Fibroblast of skin of scalp (primary cell): ENCODE results near the gene NANOS2.
"Not testable (repeated sequence)": the region's sequence is repeated elsewhere in the genome, so short reads cannot be mapped to it uniquely, and the experiment has no call there.

Experiments
- DNase-seq: peaks from one replicate; pipeline ENCODE4 v3.0.0-alpha.2; 2013

Gene NANOS2

GRCh38 chr19:45927565-45928261 is 13.1 kb upstream of the NANOS2 start:
- DNase-seq, result peak; percentile 83

- DNase-seq, result no peak
Measured at GRCh38 chr19:45924891-45925447, 10.4 kb upstream of the NANOS2 start.

GRCh38 chr19:45922281-45922680 is 7.7 kb upstream of the NANOS2 start:
- no peak for DNase-seq

DNA sequence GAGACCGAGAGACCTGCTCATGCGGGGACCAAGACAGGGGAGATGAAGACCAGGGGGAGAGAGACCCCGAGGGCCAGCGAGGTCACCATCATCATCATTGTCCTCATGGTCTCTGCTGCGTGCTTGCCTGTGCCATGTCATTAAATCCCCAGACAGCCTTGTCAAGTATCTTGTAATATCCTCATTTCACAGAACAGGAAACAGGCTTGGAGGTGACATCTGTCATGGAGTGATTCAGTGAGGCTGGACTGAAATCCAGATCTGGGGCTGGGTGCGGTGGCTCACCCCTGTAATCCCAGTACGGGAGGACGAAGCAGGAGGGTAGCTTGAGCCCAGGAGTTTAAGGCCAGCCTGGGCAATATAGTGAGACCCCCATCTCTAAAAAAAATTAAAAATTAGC is 5.9 kb upstream of the NANOS2 start:
- DNase-seq, result no peak

DNA sequence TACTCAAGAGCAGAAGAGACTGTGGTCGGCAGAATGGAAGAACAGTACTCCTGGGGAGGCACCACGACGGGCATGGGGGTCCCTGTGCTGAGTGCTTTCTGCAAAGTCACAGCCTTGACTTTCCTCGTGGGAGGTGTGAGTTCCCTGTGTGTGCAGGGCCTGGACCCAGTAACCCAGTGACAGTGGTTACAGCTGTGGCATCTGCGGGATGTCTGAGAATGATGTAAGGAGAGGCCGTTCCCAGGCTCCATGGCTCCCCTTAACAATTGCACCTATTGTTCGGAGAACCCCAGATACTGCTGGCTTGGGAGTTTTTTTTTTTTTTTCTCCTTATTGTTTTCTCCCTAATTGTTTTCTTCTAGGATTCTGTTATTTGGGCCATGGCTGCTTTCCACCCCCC is 5.1 kb upstream of the NANOS2 start:
- no peak for DNase-seq

- no peak for DNase-seq
Measured at GRCh38 chr19:45918721-45919120, 4.1 kb upstream of the NANOS2 start.

DNA sequence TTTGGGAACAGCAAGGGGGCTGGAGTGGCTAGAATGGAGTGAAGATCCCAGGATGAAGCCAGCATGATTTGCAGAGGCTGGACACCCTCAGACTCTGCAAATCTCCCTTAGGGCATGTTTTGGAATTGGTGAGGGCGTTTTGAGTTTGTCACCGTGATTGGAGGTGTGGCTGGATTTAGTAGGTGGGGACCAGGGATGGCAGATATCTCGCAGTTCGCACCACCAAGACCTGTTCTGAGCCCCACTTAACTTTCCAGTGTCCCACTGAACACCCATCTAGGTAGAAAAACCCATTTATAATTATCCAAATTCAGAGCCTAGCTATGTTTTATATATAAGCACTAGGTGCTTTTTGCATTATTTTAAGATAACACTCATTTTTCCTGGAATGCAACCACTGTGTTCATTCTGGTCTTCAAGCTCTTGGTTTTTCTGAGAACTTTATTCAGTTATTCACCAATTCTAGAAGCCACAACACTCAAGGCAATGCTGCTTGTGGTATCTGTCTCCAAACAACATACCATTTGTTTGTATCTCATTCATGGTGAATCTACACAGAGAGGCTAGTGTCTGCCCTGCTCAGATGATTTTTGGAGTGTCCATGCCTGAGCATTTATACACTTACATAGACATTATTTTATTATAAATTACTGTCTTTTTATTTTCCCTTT is 3.0 kb upstream of the NANOS2 start:
- no peak for DNase-seq

DNA sequence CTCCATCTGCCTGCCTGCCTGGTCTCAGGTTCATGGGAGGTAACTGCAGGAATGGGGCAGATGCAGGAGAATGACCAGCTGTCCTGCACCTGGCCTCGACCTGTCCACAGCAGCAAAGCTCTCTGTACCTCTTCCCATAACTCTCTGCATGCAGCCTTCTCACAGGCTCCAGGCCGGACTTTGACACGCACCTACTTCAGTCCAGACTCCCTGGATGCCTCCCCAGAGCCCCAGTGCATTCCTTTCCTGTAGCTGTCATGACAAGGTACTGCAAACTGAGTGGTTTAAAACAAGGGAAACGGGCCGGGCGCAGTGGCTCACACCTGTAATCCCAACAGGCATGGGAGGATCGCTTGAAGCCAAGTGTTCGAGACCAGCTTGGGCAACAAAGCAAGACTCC is 3.3 kb downstream of the NANOS2 start:
- no peak for DNase-seq

GRCh38 chr19:45908956-45909355 is 5.6 kb downstream of the NANOS2 start:
- peak; percentile 12 for DNase-seq

DNA sequence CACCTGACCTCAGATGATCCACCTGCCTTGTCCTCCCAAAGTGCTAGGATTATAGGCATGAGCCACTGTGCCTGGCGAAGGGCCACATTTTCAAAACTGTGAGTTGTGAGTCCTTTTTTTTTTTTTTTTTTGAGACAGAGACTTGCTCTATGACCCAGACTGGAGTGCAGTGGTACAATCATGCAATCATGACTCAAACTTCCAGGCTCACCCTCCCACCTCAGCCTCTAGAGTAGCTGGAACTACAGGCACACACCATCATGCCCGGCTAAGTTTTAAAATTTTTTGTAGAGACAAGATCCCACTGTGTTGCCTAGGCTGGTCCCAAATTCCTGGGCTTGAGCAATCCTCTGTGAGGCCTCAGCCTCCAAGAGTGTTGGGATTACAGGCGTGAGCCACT is 8.4 kb downstream of the NANOS2 start:
- DNase-seq, result no peak

GRCh38 chr19:45905011-45905410 is 9.6 kb downstream of the NANOS2 start:
- no peak for DNase-seq

DNA sequence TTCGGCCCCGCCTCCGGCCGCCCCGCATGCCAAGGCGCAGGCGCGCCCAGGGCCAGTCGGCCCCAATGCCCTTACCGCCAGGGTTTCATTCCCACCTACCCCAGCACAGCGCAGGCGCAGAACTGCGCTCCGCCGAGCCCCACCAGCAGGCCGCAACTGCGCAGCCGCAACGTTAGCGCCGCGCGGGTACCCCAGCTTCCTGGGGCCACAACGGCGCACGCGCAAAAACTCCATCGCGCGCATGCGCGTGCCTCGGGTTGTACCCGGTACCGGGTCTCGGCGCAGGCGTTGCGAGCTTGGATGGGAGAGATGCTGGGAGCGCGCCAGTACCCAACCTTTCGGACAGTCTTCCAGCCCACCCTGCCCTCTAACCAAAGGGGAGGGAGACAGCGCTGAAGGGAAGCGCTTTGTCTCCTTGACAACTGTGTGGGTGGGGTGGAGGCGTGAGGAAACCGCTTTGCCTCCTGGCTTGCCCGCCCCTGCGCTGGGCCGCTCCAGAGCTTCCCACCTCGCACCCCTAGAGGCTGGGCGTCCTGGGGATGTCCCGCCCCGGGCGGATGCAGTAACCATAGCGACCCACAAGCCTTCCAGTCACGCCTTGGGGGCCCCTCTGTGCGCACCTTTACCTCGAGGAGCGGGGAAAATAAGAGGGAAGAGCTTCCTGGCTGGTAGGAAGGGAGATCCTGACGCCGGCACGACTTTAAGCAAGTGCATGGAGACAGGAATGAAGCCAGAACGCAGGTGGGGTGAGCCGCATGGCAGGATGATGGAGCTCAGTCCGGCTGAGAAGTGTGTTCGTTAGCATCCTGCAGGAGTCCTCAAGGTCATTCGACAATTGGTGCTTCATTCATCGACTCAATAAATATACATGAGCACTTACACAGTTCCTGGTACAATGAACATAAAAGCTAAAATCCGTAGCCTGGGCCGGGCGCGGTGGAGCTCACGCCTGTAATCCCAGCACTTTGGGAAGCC is 11.6 kb downstream of the NANOS2 start:
- DNase-seq, result peak; percentile 97

DNA sequence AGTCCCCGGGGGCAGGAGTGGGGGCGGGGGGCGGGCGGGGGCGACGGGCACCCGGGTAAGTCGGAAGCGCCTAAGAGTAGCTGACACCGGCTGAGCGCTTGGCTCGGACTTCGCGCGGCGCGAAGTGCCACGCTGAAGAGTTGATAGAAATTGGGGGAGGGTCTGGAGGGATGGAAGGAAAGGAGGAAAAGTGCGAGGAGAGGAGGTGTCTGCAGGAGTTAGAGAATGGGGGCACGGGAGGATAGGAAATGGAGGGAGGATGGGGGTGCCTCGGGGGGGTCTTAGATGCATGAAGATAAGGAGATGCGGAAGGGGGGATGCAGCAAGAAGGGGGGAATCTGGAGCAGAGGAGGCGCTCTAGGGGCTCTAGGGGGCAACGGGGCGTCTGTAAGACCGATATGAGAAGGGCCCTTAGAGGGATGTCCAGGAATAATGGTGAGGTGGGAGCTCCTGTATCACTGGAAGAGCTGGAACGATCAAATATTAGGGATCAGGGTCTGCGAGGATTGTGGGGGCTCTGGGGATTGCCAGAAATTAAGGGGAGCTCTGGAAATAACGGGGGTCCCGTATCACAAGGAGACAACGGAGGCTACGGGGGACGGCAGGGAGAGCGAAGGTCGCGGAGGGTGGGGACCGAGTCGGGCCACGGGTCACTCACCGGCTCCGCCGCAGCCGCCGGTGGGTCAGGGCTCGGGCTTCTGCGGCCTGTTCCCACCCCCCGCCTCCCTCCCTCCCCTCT is 12.5 kb downstream of the NANOS2 start, which contains the start of gene MYPOP:
MYPOP (minus strand) TSS at position 702 of the 739 bp plus-strand sequence. CDS start 840 bp downstream, outside the sequence.
- DNase-seq, result no peak

- DNase-seq, result peak; percentile 34
Measured at GRCh38 chr19:45901432-45901911, 13.1 kb downstream of the NANOS2 start.

GRCh38 chr19:45900738-45901431 is 13.7 kb downstream of the NANOS2 start:
- no peak for DNase-seq

DNA sequence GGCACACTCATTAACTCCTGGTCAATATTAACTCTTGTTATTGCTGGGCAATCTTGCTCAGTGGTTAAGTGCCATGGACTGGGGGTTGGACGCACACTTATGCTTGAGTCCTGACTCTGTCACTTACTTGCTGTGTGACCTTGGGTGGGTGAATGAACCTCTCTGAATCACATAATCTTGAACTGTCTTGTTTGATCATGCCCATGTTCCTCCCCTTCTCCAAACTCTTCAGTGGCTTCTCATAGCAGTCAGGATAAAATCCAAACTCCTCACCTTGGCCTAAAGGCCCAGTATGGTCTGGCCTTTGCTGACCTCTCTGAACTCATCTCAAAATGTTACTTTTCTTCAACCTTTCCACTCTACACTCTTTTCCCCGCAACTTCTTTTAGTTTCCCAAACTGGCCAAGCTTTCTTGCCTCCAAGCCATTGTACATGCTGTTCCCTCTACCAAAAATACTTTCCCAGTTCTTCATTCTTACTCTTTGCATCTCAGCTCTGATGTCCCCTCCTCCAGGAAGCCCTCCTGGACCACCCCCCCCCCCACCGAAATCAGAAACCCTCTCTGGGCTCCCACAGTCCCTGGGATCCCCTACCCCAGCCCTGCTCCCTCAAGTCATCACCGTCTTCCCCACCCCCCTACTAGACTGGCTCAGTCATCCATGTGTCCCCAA is 14.5 kb downstream of the NANOS2 start:
- no peak for DNase-seq

GRCh38 chr19:45899253-45899652 is 15.3 kb downstream of the NANOS2 start:
- DNase-seq, result no peak

GRCh38 chr19:45897261-45897812 is 17.2 kb downstream of the NANOS2 start:
- no peak for DNase-seq

GRCh38 chr19:45895983-45896599 is 18.5 kb downstream of the NANOS2 start:
- DNase-seq, result not testable (repeated sequence)

- DNase-seq, result no peak
Measured at GRCh38 chr19:45895519-45895972, 19.0 kb downstream of the NANOS2 start.
